GM21529 (cell line): Measurements from ENCODE around the gene XYLT1.

Experiments used
- ATAC-seq: cut with Tn5 transposase; IDR thresholded peaks from one replicate; pipeline ENCODE4 v1.9.1; 2021; ENCODE audit not compliant: unreplicated experiment

Gene XYLT1

GRCh38 chr16:17459903-17460521 is 10.7 kb downstream of the XYLT1 start:
- peak; percentile 69 for ATAC-seq

GRCh38 chr16:17457997-17458396 is 12.8 kb downstream of the XYLT1 start:
- ATAC-seq, result no peak

- ATAC-seq, result no peak
These were observed 13.2 kb downstream of the XYLT1 start for GRCh38 chr16:17457513-17457912.

- ATAC-seq, result no peak
These were observed 16.5 kb downstream of the XYLT1 start for GRCh38 chr16:17454162-17454730.

- no peak for ATAC-seq
These were observed 17.3 kb downstream of the XYLT1 start for GRCh38 chr16:17453364-17454038.

GRCh38 chr16:17452922-17453321 is 17.8 kb downstream of the XYLT1 start:
- ATAC-seq, result no peak

GRCh38 chr16:17451843-17452242 is 18.9 kb downstream of the XYLT1 start:
- no peak for ATAC-seq

GRCh38 chr16:17450291-17450690 is 20.5 kb downstream of the XYLT1 start:
- ATAC-seq, result no peak

- no peak for ATAC-seq
These were observed 21.8 kb downstream of the XYLT1 start for GRCh38 chr16:17448640-17449638.

- no peak for ATAC-seq
These were observed 23.6 kb downstream of the XYLT1 start for GRCh38 chr16:17447101-17447569.

GRCh38 chr16:17446661-17447060 is 24.1 kb downstream of the XYLT1 start:
- no peak for ATAC-seq

GRCh38 chr16:17445421-17445820 is 25.3 kb downstream of the XYLT1 start:
- no peak for ATAC-seq

GRCh38 chr16:17444658-17445057 is 26.1 kb downstream of the XYLT1 start:
- no peak for ATAC-seq

GRCh38 chr16:17440131-17440530 is 30.6 kb downstream of the XYLT1 start:
- no peak for ATAC-seq

GRCh38 chr16:17439580-17439979 is 31.2 kb downstream of the XYLT1 start:
- ATAC-seq, result no peak

- no peak for ATAC-seq
These were observed 32.8 kb downstream of the XYLT1 start for GRCh38 chr16:17437981-17438380.

GRCh38 chr16:17437127-17437720 is 33.5 kb downstream of the XYLT1 start:
- ATAC-seq, result no peak

GRCh38 chr16:17435318-17435717 is 35.4 kb downstream of the XYLT1 start:
- ATAC-seq, result no peak

GRCh38 chr16:17433577-17434451 is 36.9 kb downstream of the XYLT1 start:
- ATAC-seq, result no peak
